Renal cortical epithelial cell (primary cell): ENCODE results near the gene MYL10. TPM values are rescaled to one million over a fixed set of nuclear protein-coding genes. Genes with fewer than 3 reads are reported as not detected.
"Not testable (repeated sequence)": the region's sequence is repeated elsewhere in the genome, so short reads cannot be mapped to it uniquely, and the experiment has no call there.

Experiments
- DNase-seq: peaks from one replicate; pipeline ENCODE4 v3.0.0-alpha.2; 2011; ENCODE audit warnings: low read depth
- total RNA-seq: library from RNA; depleted of rRNA; stranded (reverse); fragments of >200 nt; gene quantifications from 2 replicates; pipeline ENCODE4 v1.2.3, GENCODE V29; 2014

The MYL10 gene
- total RNA-seq, 1 donor from 2014 or later = not detected

GRCh38 chr7:101651112-101651511 lies 22.0 kb upstream of the MYL10 start:
- DNase-seq = no peak

DNA sequence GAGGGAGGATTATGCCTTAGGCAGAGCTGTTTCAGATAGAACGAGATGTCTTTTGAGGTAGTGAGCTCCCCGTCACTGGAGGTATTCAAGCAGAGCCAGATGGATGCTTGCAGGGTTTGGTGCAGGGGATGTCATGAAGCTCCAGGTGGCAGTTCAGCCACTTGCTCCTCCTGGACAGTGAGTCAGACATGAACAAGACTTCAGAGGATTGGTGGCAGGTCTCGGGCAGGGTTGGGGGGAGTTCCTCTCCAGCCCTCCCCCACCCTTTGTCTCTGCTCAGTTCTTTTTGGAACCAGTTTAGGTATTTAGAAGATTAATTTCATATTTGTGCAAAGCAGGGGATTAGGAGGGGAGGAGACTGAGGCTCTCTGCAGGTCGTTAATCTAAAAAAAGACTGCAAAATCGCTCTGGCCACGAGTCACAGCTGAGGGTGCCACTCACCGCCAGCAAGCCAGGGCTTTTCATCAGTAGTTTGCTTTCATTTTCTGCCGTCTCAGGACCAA lies 21.5 kb upstream of the MYL10 start:
- no peak for DNase-seq

- DNase-seq = not testable (repeated sequence)
Observed at GRCh38 chr7:101647876-101648275, 18.8 kb upstream of the MYL10 start.

- DNase-seq = no peak
Observed at GRCh38 chr7:101645951-101646350, 16.9 kb upstream of the MYL10 start.

- no peak for DNase-seq
Observed at GRCh38 chr7:101644879-101645278, 15.8 kb upstream of the MYL10 start.

DNA sequence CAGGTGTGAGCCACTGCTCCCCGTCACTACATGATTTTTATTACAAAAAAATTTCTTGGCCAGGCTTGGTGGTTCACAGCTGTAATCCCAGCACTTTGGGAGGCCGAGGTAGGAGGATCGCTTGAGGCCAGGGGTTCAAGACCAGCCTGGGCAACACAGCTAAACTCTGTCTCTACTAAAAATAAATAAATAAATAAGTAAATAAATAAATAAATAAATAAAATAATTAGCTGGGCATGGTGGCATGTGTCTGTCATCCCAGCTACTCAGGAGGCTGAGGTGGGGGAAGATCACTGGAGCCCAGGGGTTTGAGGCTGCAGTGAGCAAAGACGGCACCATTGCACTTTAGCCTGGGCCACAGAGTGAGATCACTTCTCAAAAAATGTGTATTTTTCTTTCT lies 10.0 kb upstream of the MYL10 start:
- not testable (repeated sequence) for DNase-seq

- DNase-seq = no peak
Observed at GRCh38 chr7:101636822-101637623, 7.9 kb upstream of the MYL10 start.

GRCh38 chr7:101635484-101635883 lies 6.4 kb upstream of the MYL10 start:
- no peak for DNase-seq

DNA sequence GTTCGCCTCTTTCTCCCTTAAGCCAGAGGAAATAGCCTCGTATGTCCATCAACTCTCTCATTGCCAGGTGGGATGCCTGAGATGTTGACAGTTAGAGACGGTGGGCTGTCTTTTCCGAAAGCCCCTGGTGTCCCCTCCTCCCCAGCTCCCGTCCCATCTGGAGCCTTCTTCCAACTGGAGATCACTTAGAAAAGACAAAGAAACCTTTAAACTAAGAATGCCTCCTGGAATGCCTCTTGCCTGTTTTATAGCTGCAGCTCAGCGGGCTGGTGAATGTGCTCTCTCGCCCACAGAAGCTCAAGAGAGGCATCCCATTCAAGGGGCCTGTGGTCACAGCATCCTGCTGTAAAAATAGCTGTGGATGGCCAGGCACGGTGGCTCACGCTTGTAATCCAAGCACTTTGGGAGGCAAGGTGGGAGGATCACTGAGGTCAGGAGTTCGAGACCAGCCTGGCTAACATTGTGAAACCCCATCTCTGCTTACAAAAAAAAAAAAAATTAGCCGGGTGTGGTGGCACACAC lies 5.2 kb upstream of the MYL10 start:
- no peak for DNase-seq

GRCh38 chr7:101633511-101633910 lies 4.4 kb upstream of the MYL10 start:
- DNase-seq = no peak

DNA sequence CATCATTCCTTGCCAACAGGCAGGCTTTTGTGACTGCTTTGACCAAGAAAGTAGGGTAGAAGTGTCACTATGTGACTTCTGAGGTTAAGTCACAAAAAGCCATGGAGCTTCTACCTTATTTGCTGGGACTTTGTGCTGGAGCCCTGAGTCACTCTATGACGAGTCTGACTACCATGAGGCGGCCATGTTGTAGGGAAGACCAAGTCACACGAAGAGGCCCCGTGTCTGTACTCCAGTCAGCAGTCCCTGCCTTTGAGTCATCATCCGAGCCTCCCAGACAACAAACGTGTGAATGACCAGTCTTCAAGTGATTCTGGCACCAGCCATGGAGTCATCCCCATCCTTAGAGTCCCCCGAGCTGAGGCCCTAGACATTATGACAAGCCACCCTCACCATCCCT lies 3.5 kb upstream of the MYL10 start:
- no peak for DNase-seq

DNA sequence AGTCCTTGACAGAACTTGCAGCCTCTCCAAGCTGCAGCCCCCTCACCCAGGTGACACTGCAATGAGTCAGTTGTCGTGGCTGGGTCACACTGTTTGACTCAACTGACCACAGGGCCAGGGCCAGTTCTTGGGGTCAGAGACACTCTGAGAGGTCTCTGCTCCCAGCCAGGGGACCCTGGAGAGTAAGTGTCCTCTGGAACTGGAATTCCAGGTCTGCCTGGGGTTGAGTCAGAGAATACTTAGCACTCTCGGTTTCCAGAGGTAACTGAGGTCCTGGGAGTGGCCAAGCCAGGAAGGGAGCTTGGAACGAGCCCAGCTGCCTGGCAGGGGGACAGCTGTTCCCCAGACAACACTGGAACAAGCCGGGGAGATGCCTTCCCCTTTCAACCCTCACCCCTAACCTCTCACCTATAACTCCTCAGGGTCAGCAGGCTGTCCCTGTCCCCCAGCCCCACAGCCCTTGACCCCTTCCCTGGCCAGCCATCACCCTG lies 2.2 kb upstream of the MYL10 start:
- DNase-seq = peak; percentile 40

DNA sequence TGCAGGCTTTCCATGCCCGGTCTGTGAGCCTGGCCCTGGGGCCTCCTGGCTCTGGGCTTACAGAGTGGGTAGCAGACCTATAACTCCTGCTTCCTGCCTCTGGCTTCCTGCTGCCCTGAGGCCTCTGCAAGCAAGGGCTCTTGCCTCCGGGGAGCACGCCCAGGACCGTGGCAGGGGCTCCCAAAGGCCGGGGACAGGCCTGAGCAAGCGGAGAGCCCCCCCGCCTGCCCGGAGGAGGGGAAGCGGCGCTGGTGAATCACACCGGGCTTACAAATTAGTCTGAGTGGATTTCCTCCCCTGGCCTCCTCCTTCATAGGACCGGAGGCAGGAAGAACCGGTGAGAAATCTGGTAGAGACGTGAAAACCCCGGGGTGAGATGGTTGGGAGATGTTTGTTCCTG lies 1.5 kb upstream of the MYL10 start:
- peak; percentile 42 for DNase-seq

GRCh38 chr7:101628522-101628921 lies 574 bp downstream of the MYL10 start:
- no peak for DNase-seq

GRCh38 chr7:101626758-101627157 lies 2.3 kb downstream of the MYL10 start:
- DNase-seq = no peak

DNA sequence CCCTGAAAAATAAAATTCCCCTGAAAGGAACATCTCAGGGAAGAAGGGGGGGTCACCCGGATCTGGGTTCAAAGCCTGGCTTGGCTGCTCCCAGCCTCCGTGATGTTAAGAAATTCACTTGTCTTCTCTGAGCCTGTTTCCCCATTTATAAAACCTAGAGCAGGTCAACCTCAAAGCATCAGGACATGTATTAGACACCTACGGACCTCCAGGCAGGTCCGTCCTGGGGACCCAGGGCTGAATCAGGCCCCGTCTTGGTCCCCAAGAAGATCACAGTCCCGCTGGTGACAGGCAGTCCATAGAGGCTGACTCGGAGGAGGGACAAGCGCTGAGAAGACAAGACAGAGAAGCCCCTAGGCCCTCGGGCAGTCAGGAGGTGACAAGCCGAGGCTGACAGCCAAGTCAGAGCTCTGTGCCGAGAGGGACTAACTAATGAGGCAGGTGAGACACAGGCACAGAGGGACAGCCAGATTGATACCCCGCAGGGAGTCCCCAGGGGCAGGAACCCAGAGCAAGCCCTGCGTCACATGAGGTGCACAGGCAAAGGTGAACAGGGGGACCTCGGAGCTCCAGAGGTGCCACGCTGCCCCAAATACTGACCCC lies 2.9 kb downstream of the MYL10 start:
- no peak for DNase-seq

- no peak for DNase-seq
Observed at GRCh38 chr7:101625031-101625791, 3.9 kb downstream of the MYL10 start.

DNA sequence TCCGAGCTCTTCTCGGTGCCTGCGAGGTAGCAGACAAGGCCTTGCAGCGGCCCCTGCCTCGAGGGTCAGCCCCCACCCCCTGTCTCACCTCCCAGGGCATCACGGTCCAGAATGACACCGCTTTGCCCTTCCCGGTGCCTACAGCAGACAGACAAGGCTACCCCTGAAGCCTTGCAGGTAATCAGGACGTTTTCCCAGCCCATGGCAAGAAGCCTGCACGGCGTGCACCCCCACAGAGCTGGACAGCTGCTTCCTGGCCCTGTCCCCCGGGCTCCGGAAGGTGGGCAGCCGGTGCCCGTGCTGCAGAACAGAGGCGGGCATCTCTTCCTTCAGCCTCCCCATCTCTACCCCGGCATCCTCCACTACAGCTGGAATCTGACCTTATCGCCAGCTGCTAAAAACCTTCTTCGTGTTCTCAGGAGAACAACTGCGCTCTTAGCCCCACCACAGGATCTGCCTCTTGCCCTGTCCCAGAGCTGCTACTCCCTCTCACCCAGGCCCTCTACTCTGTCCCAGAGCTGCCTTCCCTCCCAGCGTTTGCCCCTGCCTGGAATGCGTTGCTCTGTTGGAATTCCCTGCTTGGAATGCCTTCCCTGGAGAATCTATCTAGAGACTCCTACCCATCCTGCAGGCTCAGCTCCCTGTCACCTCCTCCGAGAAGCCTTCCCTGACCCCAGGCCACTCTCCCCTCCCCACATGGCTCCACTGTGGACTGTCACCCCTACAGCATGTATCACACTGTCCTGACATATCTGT lies 4.7 kb downstream of the MYL10 start:
- DNase-seq = no peak

GRCh38 chr7:101622609-101623173 lies 6.4 kb downstream of the MYL10 start:
- no peak for DNase-seq

GRCh38 chr7:101620991-101621390 lies 8.1 kb downstream of the MYL10 start:
- no peak for DNase-seq

GRCh38 chr7:101620395-101620794 lies 8.7 kb downstream of the MYL10 start:
- no peak for DNase-seq
